ENCODE measurements around the gene TCF4. TPM values are rescaled to one million over a fixed set of nuclear protein-coding genes. Genes with fewer than 3 reads are reported as not detected.

The TCF4 gene
- total RNA-seq, 1 donor from 2014 or later = 115 TPM

- H3K79me2 ChIP-seq (ENCODE audit: insufficient read depth, low read length) = no peaks in the 10 kb centered on the region
- Mint-ChIP-seq H3K4me3 (ENCODE audit: unreplicated experiment) (no peak overlapping the region), H3K36me3 (ENCODE audit: low read depth, unreplicated experiment) (peaks cover 2% of the 10 kb centered on the region), H3K27ac (ENCODE audit: unreplicated experiment) (no peak overlapping the region), H3K9me3 (ENCODE audit: unreplicated experiment) (peaks cover 1% of the 10 kb centered on the region), H3K4me1 (ENCODE audit: low read depth, unreplicated experiment) (no peaks in the 10 kb centered on the region), H3K27me3 (ENCODE audit: low read depth, unreplicated experiment) (peaks cover 2% of the 10 kb centered on the region)
- no peaks in the 10 kb centered on the region for H3K36me3 ChIP-seq (ENCODE audit: insufficient read depth, low read length)
- H3K27ac ChIP-seq (ENCODE audit: low read depth, low read length) = no peak overlapping the region
- H3K9me3 ChIP-seq (ENCODE audit: insufficient read depth, low read depth, low read length) = no peaks in the 10 kb centered on the region
- no peak overlapping the region for H3K9ac ChIP-seq (ENCODE audit: low read length)
- H3K27me3 ChIP-seq (ENCODE audit: insufficient read depth, low read length) = no peaks in the 10 kb centered on the region
- TF ChIP-seq, protein P1, sequence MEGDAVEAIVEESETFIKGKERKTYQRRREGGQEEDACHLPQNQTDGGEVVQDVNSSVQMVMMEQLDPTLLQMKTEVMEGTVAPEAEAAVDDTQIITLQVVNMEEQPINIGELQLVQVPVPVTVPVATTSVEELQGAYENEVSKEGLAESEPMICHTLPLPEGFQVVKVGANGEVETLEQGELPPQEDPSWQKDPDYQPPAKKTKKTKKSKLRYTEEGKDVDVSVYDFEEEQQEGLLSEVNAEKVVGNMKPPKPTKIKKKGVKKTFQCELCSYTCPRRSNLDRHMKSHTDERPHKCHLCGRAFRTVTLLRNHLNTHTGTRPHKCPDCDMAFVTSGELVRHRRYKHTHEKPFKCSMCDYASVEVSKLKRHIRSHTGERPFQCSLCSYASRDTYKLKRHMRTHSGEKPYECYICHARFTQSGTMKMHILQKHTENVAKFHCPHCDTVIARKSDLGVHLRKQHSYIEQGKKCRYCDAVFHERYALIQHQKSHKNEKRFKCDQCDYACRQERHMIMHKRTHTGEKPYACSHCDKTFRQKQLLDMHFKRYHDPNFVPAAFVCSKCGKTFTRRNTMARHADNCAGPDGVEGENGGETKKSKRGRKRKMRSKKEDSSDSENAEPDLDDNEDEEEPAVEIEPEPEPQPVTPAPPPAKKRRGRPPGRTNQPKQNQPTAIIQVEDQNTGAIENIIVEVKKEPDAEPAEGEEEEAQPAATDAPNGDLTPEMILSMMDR (IDR thresholded peaks at IDR 0.05; ENCODE audit: insufficient read depth, low read depth, low read length) = no peak
- TF ChIP-seq EZH2 (IDR thresholded peaks at IDR 0.05; ENCODE audit: insufficient read depth, low read length) = no peak
- no peak overlapping the region for H2AFZ ChIP-seq (ENCODE audit: low read depth, low read length)
- DNase-seq (ENCODE audit: low read depth) = no peak
- no peaks in the 10 kb centered on the region for H4K20me1 ChIP-seq (ENCODE audit: insufficient read depth, low read length)
- H3K4me3 ChIP-seq (ENCODE audit: insufficient read depth, low read depth, low read length) = no peak overlapping the region
- no peak overlapping the region for H3K4me2 ChIP-seq (ENCODE audit: low read length)
- no peaks in the 10 kb centered on the region for H3K4me1 ChIP-seq (ENCODE audit: insufficient read depth, low read length)
- no peak for FAIRE-seq
Measured at GRCh38 chr18:55608497-55608896, 20.5 kb upstream of the TCF4 start.

- no peak for DNase-seq (ENCODE audit: low read depth)
- H3K36me3 ChIP-seq (ENCODE audit: insufficient read depth, low read length) = no peaks in the 10 kb centered on the region
- H3K27me3 ChIP-seq (ENCODE audit: insufficient read depth, low read length) = no peaks in the 10 kb centered on the region
- no peak for FAIRE-seq
- H3K9me3 ChIP-seq (ENCODE audit: insufficient read depth, low read depth, low read length) = no peaks in the 10 kb centered on the region
- Mint-ChIP-seq H3K9me3 (ENCODE audit: unreplicated experiment) (no peaks in the 10 kb centered on the region), H3K4me3 (ENCODE audit: unreplicated experiment) (no peak overlapping the region), H3K4me1 (ENCODE audit: low read depth, unreplicated experiment) (no peaks in the 10 kb centered on the region), H3K27ac (ENCODE audit: unreplicated experiment) (no peak overlapping the region), H3K27me3 (ENCODE audit: low read depth, unreplicated experiment) (peaks cover 2% of the 10 kb centered on the region), H3K36me3 (ENCODE audit: low read depth, unreplicated experiment) (peaks cover 2% of the 10 kb centered on the region)
- no peak overlapping the region for H3K27ac ChIP-seq (ENCODE audit: low read depth, low read length)
- no peaks in the 10 kb centered on the region for H3K4me1 ChIP-seq (ENCODE audit: insufficient read depth, low read length)
- H3K9ac ChIP-seq (ENCODE audit: low read length) = no peak overlapping the region
- no peak overlapping the region for H2AFZ ChIP-seq (ENCODE audit: low read depth, low read length)
- TF ChIP-seq, protein P1 (IDR thresholded peaks at IDR 0.05; ENCODE audit: insufficient read depth, low read depth, low read length) = no peak
- TF ChIP-seq EZH2 (IDR thresholded peaks at IDR 0.05; ENCODE audit: insufficient read depth, low read length) = no peak
- H3K4me2 ChIP-seq (ENCODE audit: low read length) = no peak overlapping the region
- no peaks in the 10 kb centered on the region for H3K79me2 ChIP-seq (ENCODE audit: insufficient read depth, low read length)
- no peaks in the 10 kb centered on the region for H4K20me1 ChIP-seq (ENCODE audit: insufficient read depth, low read length)
- no peak overlapping the region for H3K4me3 ChIP-seq (ENCODE audit: insufficient read depth, low read depth, low read length)
Measured at GRCh38 chr18:55607773-55608172, 19.8 kb upstream of the TCF4 start.

GRCh38 chr18:55605733-55606338 is 17.8 kb upstream of the TCF4 start:
- DNase-seq (ENCODE audit: low read depth) = no peak
- Histone ChIP-seq H3K4me3 (ENCODE audit: insufficient read depth, low read depth, low read length) (no peak overlapping the region), H3K27ac (ENCODE audit: low read depth, low read length) (no peak overlapping the region), H3K79me2 (ENCODE audit: insufficient read depth, low read length) (no peaks in the 10 kb centered on the region), H3K27me3 (ENCODE audit: insufficient read depth, low read length) (no peaks in the 10 kb centered on the region), H3K4me2 (ENCODE audit: low read length) (no peak overlapping the region), H3K4me1 (ENCODE audit: insufficient read depth, low read length) (no peaks in the 10 kb centered on the region), H3K36me3 (ENCODE audit: insufficient read depth, low read length) (no peaks in the 10 kb centered on the region), H4K20me1 (ENCODE audit: insufficient read depth, low read length) (no peaks in the 10 kb centered on the region), H2AFZ (ENCODE audit: low read depth, low read length) (no peak overlapping the region), H3K9ac (ENCODE audit: low read length) (no peak overlapping the region), H3K9me3 (ENCODE audit: insufficient read depth, low read depth, low read length) (no peaks in the 10 kb centered on the region)
- no peak overlapping the region for H3K27ac Mint-ChIP-seq (ENCODE audit: unreplicated experiment)
- H3K36me3 Mint-ChIP-seq (ENCODE audit: low read depth, unreplicated experiment) = peaks cover 2% of the 10 kb centered on the region
- peak; percentile 50 for FAIRE-seq
- H3K4me3 Mint-ChIP-seq (ENCODE audit: unreplicated experiment) = no peak overlapping the region
- no peaks in the 10 kb centered on the region for H3K9me3 Mint-ChIP-seq (ENCODE audit: unreplicated experiment)
- H3K4me1 Mint-ChIP-seq (ENCODE audit: low read depth, unreplicated experiment) = no peaks in the 10 kb centered on the region
- no peak for TF ChIP-seq EZH2 (IDR thresholded peaks at IDR 0.05; ENCODE audit: insufficient read depth, low read length)
- TF ChIP-seq, protein P1 (IDR thresholded peaks at IDR 0.05; ENCODE audit: insufficient read depth, low read depth, low read length) = no peak
- peaks cover 2% of the 10 kb centered on the region for H3K27me3 Mint-ChIP-seq (ENCODE audit: low read depth, unreplicated experiment)
